Endothelial cell of umbilical vein (primary cell): ENCODE measurements around the gene ZBTB43. TPM values are rescaled to one million over a fixed set of nuclear protein-coding genes. Genes with fewer than 3 reads are reported as not detected.

Experiments
- BruUV-seq: library from RNA; stranded (reverse); fragments of 400-500 nt; replicated peaks from 2 replicates; lab custom pipeline; 2021; lab: Mats Ljungman, UMichigan
- CTCF ChIA-PET: fragments of 300-600, 350-600 bp; sonication (Branson Sonifier 250); formaldehyde crosslinking; loops from one replicate; lab custom pipeline; 2021; ENCODE audit warnings: antibody characterized with exemption, inconsistent platforms; lab: Charles Lee
- POLR2A ChIA-PET: fragments of 300-600, 350-600 bp; sonication (Branson Sonifier 250); formaldehyde crosslinking; loops from one replicate; lab custom pipeline; 2021; ENCODE audit warnings: antibody characterized with exemption, inconsistent platforms; lab: Charles Lee
- DNase-seq: peaks from one replicate; pipeline ENCODE4 v3.0.0-alpha.2; 2011; ENCODE audit warnings: low read depth, low spot score
- FAIRE-seq: peaks from 2 replicates; lab custom pipeline; 2011; peaks lifted over from hg19 to GRCh38; lab: Jason Lieb, UNC
- H2AFZ ChIP-seq: 2 replicates; pipeline ENCODE4 v1.6.0; 2012; ENCODE audit warnings: low read depth, low read length, control low read depth, inconsistent platforms
- H3K27ac ChIP-seq: 2 replicates; pipeline ENCODE4 v1.5.1; 2011; ENCODE audit warnings: low read depth, mild to moderate bottlenecking, control low read depth, low read length, moderate library complexity; ENCODE audit not compliant: insufficient read depth
- H3K27me3 ChIP-seq, 2 experiments: 2 replicates each; pipeline versions ENCODE4 v1.6.0 to v1.6.1; 2011; ENCODE audit warnings: low read length in 2 of 2, mixed read lengths in 1 of 2; ENCODE audit not compliant: control insufficient read depth in 2 of 2, insufficient read depth in 2 of 2
- H3K36me3 ChIP-seq, 2 experiments: 2 replicates in 1 of 2; 3 replicates in 1 of 2; pipeline ENCODE4 v1.5.1; 2011; ENCODE audit warnings: low read length in 2 of 2, mild to moderate bottlenecking in 1 of 2, moderate library complexity in 1 of 2; ENCODE audit not compliant: control insufficient read depth in 2 of 2, insufficient read depth in 2 of 2; ENCODE audit errors: extremely low read depth in 1 of 2
- H3K4me1 ChIP-seq: 3 replicates; pipeline ENCODE4 v1.5.1; 2011; ENCODE audit warnings: mild to moderate bottlenecking, low read length; ENCODE audit not compliant: control insufficient read depth, insufficient read depth; ENCODE audit errors: extremely low read depth
- H3K4me2 ChIP-seq: 2 replicates; pipeline ENCODE4 v1.6.1; 2011; ENCODE audit warnings: low read length, control low read depth, mixed read lengths; ENCODE audit not compliant: insufficient read depth
- H3K4me3 ChIP-seq, 3 experiments: fragments of 200-600 bp in 1 of 3; sonication (generic), shearing (Covaris generic) in 1 of 3; replicated peaks in 1 of 3; 2 replicates each; pipeline ENCODE4 v1.5.1; 2011 to 2016; ENCODE audit warnings: control low read depth in 3 of 3, low read length in 3 of 3, mild to moderate bottlenecking in 2 of 3, inconsistent platforms in 1 of 3, low read depth in 1 of 3, moderate library complexity in 1 of 3; ENCODE audit not compliant: insufficient read depth in 1 of 3
- H3K79me2 ChIP-seq: 2 replicates; pipeline ENCODE4 v1.6.0; 2012; ENCODE audit warnings: low read length, inconsistent platforms; ENCODE audit not compliant: control insufficient read depth, insufficient read depth
- H3K9ac ChIP-seq: replicated peaks from 2 replicates; pipeline ENCODE3; 2011; ENCODE audit warnings: low read length, control low read depth; ENCODE audit not compliant: insufficient read depth; ENCODE audit errors: extremely low read depth
- H3K9me1 ChIP-seq: replicated peaks from 3 replicates; pipeline ENCODE4 v1.6.0; 2011; ENCODE audit warnings: mild to moderate bottlenecking, low read length; ENCODE audit not compliant: control insufficient read depth, insufficient read depth; ENCODE audit errors: extremely low read depth
- H3K9me3 ChIP-seq: replicated peaks from 2 replicates; pipeline ENCODE4 v1.5.1; 2012; ENCODE audit warnings: low read length, inconsistent platforms; ENCODE audit not compliant: control insufficient read depth, insufficient read depth
- H4K20me1 ChIP-seq: replicated peaks from 2 replicates; pipeline ENCODE3; 2011; ENCODE audit warnings: mild to moderate bottlenecking, low read length; ENCODE audit not compliant: control insufficient read depth, insufficient read depth; ENCODE audit errors: extremely low read depth
- EZH2 ChIP-seq: IDR thresholded peaks from 2 replicates; pipeline ENCODE4 v1.6.1; 2012; ENCODE audit warnings: borderline replicate concordance, low read depth, mild to moderate bottlenecking, moderate library complexity, low read length, inconsistent platforms; ENCODE audit not compliant: severe bottlenecking
- FOS ChIP-seq: IDR thresholded peaks from 2 replicates; pipeline ENCODE4 v1.6.1; 2011; ENCODE audit warnings: mild to moderate bottlenecking, low read length, moderate library complexity, borderline replicate concordance; ENCODE audit not compliant: insufficient read depth
- JUN ChIP-seq: IDR thresholded peaks from 2 replicates; pipeline ENCODE4 v1.6.1; 2011; ENCODE audit warnings: borderline replicate concordance, low read depth; ENCODE audit not compliant: insufficient read length, insufficient read depth
- MAX ChIP-seq: IDR thresholded peaks from 2 replicates; pipeline ENCODE4 v1.6.1; 2011; ENCODE audit not compliant: insufficient read depth, insufficient read length
- dilution Hi-C: fragments of 300-500 bp; cut with MboI; formaldehyde crosslinking; loops from one replicate; pipeline ENCODE4 v1.15.0; 2019; ENCODE audit warnings: low sequenced_read_pairs; ENCODE audit not compliant: extremely low pct_ligation_motif_present
- intact Hi-C: fragments of 100-400 bp; cut with micrococcal nuclease; formaldehyde crosslinking; loops from one replicate; pipeline ENCODE4 v1.10.0; 2022
- polyA plus RNA-seq, 4 experiments: library from polyadenylated mRNA; depleted of rRNA in 3 of 4; stranded (reverse) in 3 of 4; unstranded in 1 of 4; fragments of >200 nt; gene quantifications; 2 replicates each; pipeline versions ENCODE4 v1.2.1 to v1.2.3, GENCODE V29; 2011 to 2012; ENCODE audit warnings: missing spikeins in 1 of 4
- total RNA-seq: library from RNA; stranded (reverse); gene quantifications from 2 replicates; pipeline ENCODE4 v1.2.3, GENCODE V29; 2021

Gene ZBTB43
- total and polyA plus RNA-seq, 2 donors (not counting 3 experiments of a cell fraction or from before 2014, with no cell fraction given), result 3.2 to 9.0 TPM

- Histone ChIP-seq H3K27ac (no peak overlapping the region), H2AFZ (no peak overlapping the region), H3K4me2 (no peak overlapping the region), H3K4me1 (no peaks in the 10 kb centered on the region), H3K9me3 (no peaks in the 10 kb centered on the region), H3K4me3 (no peak overlapping the region), H3K9me1 (no peaks in the 10 kb centered on the region), H3K9ac (no peak overlapping the region), H3K27me3 (peaks cover 19 to 33% of the 10 kb centered on the region in 2 experiments), H4K20me1 (no peaks in the 10 kb centered on the region), H3K36me3 (no peaks in the 10 kb centered on the region), H3K79me2 (no peaks in the 10 kb centered on the region)
- CTCF ChIA-PET, result interaction anchor here (0.8 to 3.5 kb wide), 2 partner anchors 9 to 85 kb away, joined by 7 to 14 read pairs; no protein-coding TSS in a partner anchor
- intact Hi-C loops, result no loop called here
- TF ChIP-seq EZH2, result no peak
- TF ChIP-seq FOS, result no peak
- no TSS peak for BruUV-seq
- POLR2A ChIA-PET, result no interaction called here
- DNase-seq (no peak), FAIRE-seq (no peak)
- dilution Hi-C loops, result no loop called here
These were observed 14.3 kb upstream of the ZBTB43 start for GRCh38 chr9:126790561-126790960.

GRCh38 chr9:126791406-126792230 lies 13.2 kb upstream of the ZBTB43 start:
- no peak overlapping the region for H3K27ac ChIP-seq
- POLR2A ChIA-PET, result no interaction called here

More at GRCh38 chr9:126791406-126792230, 13.2 kb upstream of the ZBTB43 start:
- Histone ChIP-seq H3K9me1 (no peaks in the 10 kb centered on the region), H4K20me1 (no peaks in the 10 kb centered on the region), H3K9me3 (no peaks in the 10 kb centered on the region), H3K4me1 (no peaks in the 10 kb centered on the region), H3K4me3 (no peak overlapping the region), H3K9ac (no peak overlapping the region), H3K36me3 (no peaks in the 10 kb centered on the region), H3K4me2 (no peak overlapping the region), H3K79me2 (no peaks in the 10 kb centered on the region), H3K27me3 (peaks cover 17 to 30% of the 10 kb centered on the region in 2 experiments), H2AFZ (no peak overlapping the region)
- CTCF ChIA-PET, result interaction anchor here (1.6 to 3.5 kb wide), 3 partner anchors 10 to 101 kb away, joined by 4 to 14 read pairs (median 7); no protein-coding TSS in a partner anchor
- BruUV-seq, result no TSS peak
- no peak for FAIRE-seq
- no peak for DNase-seq
- TF ChIP-seq MAX (no peak), EZH2 (no peak), JUN (no peak), FOS (peak; percentile 29)
- dilution Hi-C loops (no loop called here), intact Hi-C loops (no loop called here)
